Measurements from ENCODE around the gene RFX1.
A peak's percentile ranks its signal among the peaks of the same experiment; 100 is the strongest.
"Not testable (repeated sequence)": the region's sequence is repeated elsewhere in the genome, so short reads cannot be mapped to it uniquely, and the experiment has no call there.

RFX1 gene

DNA sequence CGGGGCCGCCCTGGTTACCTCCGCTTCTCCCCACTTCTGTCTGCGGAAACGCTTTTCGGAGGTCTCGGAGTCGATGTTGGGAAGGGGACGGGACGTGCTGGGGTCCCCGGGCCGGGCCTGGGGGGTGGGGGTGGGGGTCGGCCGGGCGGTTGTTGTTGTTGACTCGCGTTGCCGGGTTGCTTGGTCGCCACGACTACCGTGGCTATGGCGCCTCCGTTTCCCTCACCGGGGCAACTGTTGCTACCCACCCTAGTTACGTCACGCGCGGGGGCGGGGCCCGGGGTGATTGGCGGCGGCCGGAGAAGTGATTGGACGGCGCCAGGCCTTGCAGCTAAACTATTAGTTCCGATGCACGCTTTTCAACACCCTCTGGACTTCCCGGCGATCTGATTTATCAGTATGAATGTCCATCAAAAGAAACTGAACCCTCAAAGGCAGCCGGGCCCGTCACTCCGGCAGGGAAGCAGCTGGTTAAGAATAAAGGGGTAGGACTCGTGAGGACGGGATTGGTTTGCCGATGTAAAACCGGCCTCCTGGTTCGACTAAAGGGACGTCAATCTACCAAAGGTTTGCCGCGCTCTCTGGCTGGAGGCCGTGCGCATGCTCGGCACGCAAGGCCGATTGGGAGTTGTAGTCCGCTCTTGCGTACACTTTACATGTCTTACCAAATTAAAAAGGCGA is at the start of gene RFX1:
Gene RFX1 (minus strand): TSS at position 236 of the 681 bp plus-strand sequence. CDS start 12,477 bp downstream, outside the sequence.
- DNase-seq (ENCODE audit: low read depth, low spot score): peak; percentile 100

DNA sequence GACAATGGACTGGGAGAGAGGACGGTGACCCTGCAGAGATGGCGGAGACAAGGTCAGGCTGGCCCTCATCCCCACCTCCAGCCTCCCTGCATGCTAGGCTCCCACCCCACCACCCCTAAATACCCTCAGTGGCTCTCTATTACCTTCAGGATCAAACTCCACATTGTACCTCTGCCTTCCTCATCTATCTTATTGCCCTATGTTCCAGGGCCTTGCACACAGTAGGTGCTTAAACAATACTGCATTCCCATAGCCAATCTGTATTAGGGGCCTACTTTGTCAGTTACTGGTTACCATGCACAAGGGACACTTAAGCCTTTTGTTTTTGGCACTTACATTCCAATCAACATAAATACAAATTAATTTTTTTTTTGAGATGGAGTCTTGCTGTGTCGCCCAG is 49.3 kb upstream of the RFX1 start:
- no peak for DNase-seq (ENCODE audit: low read depth, low spot score)

DNA sequence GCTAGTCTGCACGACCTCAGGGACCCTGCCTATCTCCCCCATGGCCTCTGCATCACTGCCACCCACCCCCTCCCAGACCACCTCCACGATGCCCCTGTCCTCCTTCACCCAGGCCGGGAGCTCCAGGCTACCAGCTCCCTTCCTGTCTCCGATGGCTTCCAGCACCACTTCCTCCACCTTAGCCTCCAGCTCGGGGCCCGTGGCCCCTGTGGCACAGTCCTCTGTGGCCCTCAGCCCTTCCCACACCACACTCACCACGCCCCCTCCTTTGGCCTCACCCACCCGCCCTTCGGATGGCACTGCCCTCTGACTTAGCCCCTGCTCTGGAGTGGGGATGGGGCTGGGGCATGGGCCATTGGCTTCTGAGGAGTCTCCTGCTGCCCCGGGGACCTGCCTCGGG is 48.6 kb upstream of the RFX1 start:
- DNase-seq (ENCODE audit: low read depth, low spot score): no peak

DNA sequence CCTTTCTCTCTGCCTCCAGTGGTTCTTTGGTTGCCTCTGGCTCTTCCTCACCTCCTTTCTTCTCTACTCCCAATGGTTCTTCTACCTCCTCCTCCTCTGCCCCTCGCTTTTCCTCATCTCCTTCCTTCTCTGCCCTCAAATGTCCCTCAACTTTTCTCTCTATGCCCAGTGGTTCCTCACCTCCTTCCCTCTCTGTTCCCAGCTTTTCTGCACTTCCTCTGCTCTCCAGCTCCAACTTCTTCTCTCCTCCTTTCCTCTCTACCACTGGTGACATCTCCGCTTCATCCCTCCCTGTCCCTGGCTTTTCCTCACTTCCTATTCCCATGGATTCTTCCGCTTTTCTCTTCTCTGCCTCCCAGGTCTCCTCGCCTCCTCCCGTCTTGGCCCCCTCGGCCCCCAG is 48.0 kb upstream of the RFX1 start:
- no peak for DNase-seq (ENCODE audit: low read depth, low spot score)

DNA sequence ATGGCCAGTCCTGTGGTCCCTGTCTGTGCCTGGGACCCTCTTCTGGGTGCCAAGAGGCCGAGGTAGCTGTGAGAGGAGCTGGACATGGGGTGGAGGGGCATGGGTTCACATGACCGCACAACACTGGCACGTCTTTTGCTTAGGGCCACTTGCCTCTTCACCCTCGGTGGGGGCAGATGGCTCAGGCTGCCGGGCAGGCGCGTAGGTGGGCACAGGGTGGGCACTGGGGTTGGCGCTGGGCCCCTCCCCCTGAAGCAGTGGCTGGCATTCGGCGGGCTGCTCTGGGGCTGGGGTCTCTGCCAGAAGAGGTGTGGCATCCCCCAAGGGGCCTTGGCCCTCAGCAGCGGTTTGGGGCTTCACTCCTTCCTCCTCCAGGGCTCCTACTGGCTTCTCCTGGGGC is 47.4 kb upstream of the RFX1 start:
- no peak for DNase-seq (ENCODE audit: low read depth, low spot score)

DNA sequence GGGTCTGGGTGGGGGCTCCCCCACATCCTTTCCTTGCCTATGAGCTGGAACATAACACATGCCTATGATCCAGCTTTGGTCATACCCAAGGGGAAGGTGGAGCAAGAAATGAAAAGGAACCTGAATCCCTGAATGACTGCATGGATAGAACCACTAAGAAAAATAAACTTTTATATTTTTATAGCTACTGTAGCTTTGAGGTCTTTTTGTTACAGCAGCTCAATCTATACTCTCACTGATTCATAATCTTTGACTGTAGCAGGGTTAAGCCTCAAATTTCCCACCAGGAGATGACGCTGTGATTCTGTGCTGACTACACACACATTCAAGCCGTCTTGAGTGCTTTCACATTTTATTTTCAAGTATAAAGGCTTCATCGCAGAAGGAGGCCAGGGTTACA is 46.9 kb upstream of the RFX1 start:
- no peak for DNase-seq (ENCODE audit: low read depth, low spot score)

DNA sequence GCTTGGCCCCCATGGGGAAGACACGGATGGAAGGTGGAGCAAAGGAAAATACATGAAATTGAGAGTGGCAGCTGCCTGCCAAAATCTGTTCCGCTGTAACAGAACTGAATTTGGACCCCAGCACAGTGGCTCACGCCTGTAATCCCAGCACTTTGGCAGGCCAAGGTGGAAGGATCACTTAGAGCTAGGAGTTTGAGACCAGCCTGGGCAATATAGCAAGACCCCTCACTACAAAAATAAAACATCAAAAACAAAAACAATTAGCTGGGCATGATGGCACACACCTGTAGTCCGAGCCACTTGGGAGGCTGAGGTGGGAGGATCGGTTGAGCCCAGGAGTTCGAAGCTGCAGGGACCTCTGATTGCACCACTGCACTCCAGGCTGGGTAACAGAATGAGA is 46.4 kb upstream of the RFX1 start:
- no peak for DNase-seq (ENCODE audit: low read depth, low spot score)

DNA sequence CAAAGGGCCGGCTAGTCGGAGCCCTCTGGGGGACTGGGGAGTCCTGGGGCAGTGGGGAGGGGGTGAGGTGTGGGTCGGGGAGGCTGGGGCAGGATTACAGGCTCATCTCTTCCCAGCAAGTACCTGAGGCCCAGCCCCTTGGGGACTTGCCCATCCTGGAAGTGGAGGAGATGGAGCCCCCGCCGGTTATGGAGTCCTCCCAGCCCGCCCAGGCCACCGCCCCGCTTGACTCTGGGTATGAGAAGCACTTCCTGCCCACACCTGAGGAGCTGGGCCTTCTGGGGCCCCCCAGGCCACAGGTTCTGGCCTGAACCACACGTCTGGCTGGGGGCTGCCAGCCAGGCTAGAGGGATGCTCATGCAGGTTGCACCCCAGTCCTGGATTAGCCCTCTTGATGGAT is 45.9 kb upstream of the RFX1 start:
- no peak for DNase-seq (ENCODE audit: low read depth, low spot score)

DNA sequence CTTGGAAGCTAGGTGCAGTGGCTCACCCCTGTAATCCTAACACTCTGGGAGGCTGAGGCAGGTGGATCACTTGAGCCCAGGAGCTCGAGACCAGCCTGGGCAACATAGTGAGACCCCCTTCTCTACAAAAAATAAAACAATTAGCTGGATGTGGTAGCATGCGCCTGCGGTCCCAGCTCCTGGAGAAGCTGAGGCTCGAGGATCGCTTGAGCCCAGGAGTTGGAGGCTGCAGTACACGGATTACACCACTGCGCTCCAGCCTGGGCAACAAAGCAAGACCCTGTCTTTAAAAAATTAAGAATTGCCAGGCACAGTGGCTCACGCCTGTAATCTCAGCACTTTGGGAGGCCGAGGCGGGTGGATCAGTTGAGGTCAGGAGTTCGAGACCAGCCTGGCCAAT is 44.8 kb upstream of the RFX1 start:
- DNase-seq (ENCODE audit: low read depth, low spot score): not testable (repeated sequence)

DNA sequence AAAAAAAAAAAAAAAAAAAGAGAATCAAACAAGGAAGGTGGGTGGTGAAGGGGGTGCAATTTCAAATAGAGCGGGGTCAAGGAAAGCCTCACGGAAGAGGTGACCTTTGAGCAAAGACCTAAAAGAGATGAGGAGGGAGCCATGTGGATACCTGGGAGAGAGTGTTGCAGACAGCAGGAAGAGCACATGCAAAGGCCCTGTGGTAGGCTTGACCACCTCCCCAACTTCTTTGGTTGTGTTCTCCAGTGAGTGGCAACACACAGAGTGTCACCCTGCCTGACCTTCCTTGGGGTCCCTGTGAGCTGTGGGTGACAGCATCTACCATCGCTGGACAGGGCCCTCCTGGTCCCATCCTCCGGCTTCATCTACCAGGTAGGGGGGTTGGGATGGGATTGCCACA is 44.4 kb upstream of the RFX1 start:
- no peak for DNase-seq (ENCODE audit: low read depth, low spot score)

DNA sequence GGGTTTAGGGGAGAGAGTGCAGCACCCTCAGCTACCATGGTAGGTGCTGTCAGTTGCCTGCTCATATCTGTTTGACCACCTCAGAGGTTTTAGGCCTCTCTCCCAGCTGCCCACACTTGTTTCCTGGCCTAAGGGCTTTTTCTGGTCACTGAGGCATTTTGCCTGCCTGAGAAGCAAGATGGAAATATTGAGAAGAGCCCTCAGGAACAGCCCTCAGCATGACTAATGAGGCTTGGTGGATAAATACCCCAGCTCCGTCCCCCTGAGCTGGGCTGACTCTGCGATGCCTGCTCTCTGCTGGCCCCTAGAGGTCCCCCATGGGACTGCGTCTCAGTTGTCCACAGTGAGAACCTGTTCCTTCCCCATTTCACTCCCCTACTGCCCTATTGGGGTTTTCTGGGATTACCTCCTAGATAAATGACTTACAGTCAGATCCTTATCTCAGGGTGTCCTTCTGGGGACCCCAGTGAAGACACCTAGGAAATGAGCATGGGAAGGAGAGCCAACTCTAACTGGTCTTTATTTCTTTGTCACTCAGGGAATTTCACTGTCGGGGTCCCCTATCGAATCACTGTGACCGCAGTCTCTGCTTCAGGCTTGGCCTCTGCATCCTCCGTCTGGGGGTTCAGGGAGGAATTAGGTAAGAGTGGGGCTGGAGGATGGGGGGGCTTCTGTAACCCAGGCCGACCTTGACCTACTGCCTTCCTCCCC is 42.5 kb upstream of the RFX1 start:
- DNase-seq (ENCODE audit: low read depth, low spot score): no peak

DNA sequence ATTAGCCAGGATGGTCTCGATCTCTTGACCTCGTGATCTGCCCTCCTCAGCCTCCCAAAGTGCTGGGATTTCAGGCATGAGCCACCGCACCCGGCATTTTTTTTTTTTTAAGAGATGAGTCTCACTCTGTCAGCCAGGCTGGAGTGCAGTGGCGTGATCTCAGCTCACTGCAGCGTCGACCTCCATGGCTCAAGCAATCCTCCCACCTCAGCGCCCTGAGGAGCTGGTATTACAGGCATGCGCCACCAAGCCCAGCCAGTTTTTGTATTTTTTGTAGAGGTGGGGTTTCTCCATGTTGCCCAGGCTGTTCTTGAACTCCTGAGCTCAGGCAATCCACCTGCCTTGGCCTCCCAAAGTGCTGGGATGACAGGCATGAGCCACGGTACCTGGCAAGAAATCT is 41.7 kb upstream of the RFX1 start:
- DNase-seq (ENCODE audit: low read depth, low spot score): not testable (repeated sequence)

DNA sequence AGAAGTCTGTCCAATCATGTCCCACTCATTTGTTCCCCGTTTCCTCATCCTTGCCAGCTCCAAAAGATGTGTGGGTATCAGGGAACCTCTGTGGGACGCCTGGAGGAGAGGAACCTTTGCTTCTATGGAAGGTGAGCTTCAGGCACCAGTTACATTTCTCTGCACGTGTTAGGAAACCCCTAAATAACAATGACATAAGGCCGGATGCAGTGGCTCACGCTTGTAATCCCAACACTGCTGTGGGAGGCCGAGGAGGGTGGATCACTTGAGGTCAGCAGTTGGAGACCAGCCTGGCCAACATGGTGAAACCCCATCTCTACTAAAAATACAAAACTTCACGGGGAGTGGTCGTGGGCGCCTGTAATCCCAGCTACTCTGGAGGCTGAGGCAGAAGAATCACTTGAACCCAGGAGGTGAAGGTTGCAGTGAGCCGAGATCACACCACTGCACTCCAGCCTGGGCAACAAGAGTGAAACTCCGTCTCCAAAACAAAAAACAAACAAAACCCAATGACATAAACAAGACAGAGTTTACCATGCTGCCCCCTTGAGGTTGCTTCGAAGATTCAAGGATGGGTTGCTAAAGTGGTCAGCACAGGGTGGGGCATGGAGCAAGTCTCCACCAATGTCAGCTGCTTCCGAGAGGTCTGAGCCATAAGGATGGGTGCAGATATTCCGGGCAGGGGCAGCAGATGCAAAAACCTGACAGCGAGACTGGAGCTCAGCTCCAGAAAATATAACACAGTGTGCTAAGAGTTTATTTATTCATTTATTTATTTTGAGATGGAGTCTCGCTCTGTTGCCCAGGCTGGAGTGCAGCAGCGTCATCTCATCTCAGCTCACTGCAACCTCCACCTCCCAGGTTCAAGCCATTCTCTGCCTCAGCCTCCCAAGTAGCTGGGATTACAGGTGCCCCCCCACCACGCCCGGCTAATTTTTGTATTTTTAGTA is 36.8 kb upstream of the RFX1 start:
- DNase-seq (ENCODE audit: low read depth, low spot score): peak; percentile 32

DNA sequence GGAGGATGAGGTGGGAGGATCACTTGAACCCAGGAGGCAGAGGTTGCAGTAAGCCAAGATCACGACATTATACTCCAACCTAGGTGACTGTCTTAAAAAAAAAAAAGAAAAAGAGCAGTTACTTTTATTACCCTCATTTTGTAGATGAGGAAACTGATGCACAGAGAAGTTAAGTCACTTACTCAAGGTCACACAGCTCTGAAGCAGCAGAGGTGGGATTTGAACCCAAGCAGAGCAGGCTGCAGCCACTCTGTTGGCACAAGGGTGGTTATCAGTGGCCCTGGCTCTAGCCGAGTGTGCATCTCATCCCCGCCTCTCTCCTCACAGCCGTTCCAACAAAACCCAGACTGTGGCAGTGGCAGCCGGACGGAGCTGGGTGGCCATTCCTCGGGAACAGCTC is 33.1 kb upstream of the RFX1 start:
- DNase-seq (ENCODE audit: low read depth, low spot score): no peak

DNA sequence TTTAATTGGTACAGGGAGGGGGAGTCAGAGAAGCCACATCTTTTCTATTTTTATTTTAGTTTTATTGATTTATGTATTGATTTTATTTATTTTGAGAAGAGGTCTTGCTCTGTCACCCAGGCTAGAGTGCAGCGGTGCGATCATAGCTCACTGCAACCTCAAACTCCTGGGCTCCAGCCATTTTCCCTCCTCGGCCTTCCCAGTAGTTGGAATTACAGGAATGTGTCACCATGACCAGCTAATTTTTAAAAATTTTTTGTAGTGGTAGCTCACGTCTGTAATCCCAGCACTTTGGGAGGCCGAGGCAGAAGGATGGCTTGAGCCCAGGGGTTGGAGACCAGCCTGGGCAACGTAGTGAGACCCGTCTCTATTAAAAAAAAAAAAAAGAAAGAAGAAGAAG is 29.6 kb upstream of the RFX1 start:
- DNase-seq (ENCODE audit: low read depth, low spot score): no peak

DNA sequence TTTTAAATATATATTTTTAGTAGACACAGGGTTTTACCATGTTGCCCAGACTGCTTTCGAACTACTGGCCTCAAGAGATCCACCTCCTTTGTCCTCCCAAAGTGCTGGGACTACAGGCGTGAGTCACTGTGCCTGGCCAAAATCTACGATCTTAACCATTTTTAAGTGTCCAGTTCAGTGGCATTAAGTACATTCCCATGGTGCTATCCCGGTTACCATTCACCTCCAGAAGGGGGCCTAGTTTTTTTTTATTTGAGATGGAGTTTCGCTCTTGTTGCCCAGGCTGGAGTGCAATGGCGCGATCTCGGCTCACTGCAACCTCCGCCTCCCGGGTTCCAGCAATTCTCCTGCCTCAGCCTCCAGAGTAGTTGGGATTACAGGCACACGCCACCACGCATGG is 29.0 kb upstream of the RFX1 start:
- DNase-seq (ENCODE audit: low read depth, low spot score): not testable (repeated sequence)

DNA sequence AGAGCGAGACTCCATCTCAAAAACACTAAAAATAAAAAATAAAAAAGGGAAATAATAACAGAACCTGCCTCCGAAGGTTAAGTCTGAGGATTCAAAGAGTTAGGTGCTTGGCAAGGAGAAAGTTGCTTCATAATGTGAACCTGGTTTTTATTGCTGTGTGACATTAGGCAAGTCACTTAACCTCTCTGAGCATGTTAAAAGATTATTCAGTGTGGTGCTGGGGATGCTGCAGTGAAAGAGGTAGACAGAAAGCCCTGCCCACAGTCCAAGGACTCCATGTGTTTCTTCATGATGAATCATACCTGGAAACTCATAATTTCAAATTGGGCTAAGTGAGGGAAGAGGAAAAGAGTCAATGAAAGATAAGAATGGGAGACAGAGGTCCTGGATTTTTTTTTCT is 27.8 kb upstream of the RFX1 start:
- DNase-seq (ENCODE audit: low read depth, low spot score): no peak

DNA sequence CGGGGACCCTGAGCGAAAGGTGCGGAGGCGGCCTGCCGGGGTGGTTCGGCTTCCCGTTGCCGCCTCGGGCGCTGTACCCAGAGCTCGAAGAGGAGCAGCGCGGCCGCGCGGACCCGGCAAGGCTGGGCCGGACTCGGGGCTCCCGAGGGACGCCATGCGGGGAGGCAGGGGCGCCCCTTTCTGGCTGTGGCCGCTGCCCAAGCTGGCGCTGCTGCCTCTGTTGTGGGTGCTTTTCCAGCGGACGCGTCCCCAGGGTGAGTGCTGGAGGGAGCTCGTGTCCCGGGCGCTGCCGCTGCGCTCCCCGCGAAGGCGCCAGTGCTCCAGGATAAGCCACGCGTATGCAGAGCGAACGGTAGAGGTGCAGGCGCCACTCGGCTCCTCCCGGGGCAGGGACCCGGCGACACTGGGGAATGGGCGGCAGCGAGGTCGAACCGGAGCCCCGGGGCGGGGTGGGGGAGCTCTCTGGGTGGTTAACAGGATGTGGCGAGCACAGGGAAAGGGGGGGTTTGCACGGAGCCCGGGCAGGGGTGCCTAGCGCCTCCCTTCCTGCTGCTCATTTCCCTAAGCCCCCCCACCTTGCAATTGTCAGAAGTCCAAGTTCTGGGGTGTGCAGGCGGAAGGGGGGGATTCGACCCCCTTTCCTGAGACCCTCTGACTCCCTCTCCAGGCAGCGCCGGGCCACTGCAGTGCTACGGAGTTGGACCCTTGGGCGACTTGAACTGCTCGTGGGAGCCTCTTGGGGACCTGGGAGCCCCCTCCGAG is 25.8 kb upstream of the RFX1 start, which contains the start of gene IL27RA:
Gene IL27RA (plus strand): TSS at position 44 of the 762 bp plus-strand sequence. CDS start 111 bp downstream, at position 155.
- DNase-seq (ENCODE audit: low read depth, low spot score): no peak

DNA sequence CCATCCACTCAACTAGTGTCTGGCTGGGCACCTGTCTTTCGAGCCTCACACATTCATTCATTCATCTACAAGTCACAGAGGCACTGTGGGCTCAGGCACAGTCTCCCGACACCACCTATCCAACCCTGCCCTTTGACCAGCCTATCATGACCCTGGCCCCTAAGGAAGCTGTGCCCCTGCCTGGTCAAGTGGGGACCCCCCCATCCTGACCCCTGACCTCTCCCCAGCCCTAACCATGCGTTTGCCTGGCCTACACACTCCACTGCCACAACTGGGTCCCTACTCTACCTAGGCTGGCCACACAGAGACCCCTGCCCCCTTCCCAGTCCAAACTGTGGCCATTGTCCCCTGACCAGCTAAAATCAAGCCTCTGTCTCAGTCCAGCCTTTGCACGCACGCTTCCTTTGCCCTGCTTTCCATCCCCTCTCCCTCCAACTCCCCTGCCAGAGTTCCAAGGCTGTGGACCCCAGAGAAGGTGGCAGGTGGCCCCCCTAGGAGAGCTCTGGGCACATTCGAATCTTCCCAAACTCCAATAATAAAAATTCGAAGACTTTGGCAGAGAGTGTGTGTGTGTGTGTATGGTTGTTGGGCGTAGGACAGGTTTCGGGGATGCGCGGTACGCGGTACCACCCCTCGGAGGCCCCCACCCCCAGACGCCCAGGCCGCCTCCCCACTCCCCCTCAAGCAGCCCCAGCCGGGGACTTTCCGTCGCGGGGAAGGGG is 25.0 kb upstream of the RFX1 start:
- no peak for DNase-seq (ENCODE audit: low read depth, low spot score)

DNA sequence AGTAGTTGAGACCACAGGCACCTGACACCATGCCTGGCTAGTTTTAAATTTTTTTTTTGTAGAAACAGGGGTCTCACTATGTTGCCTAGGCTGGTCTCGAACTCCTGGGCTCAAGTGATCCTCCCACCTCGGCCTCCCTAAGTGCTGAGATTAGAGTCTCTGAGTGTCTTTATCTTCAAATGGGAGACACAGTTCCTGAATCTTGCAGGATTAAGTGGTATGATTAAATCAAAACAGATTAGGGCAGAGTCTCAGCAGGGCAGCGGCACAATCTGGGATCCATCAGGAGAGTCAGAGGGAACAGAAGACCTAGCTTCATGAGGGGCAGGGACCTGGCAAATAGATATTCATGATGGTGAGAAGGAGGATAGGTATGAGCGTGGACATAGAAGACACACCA is 22.8 kb upstream of the RFX1 start:
- no peak for DNase-seq (ENCODE audit: low read depth, low spot score)
